PFSK-1 (cell line): ENCODE data around the gene APLP1.

ENCODE experiments used
- FOXP2 ChIP-seq: optimal IDR thresholded peaks from 2 replicates; pipeline ENCODE3; 2011; ENCODE audit warnings: borderline replicate concordance, control low read depth, inconsistent platforms; ENCODE audit not compliant: insufficient read depth; ENCODE audit errors: extremely low read length, extremely low read depth
- POLR2AphosphoS5 ChIP-seq: IDR thresholded peaks from 2 replicates; pipeline ENCODE4 v1.6.1; 2012; ENCODE audit warnings: low read depth, mild to moderate bottlenecking, control low read depth, low read length, moderate library complexity
- REST ChIP-seq, 2 experiments: IDR thresholded peaks; 2 replicates each; pipeline versions ENCODE4 v1.6.1 to v1.8.0; 2011 to 2012; ENCODE audit warnings: low read depth in 2 of 2, low read length in 2 of 2, control low read depth in 1 of 2, inconsistent platforms in 1 of 2, mild to moderate bottlenecking in 1 of 2, moderate library complexity in 1 of 2; ENCODE audit not compliant: insufficient read depth in 1 of 2
- SIN3A ChIP-seq: IDR thresholded peaks from 2 replicates; pipeline ENCODE4 v1.6.1; 2012; ENCODE audit warnings: mild to moderate bottlenecking, low read length, moderate library complexity, borderline replicate concordance; ENCODE audit not compliant: insufficient read depth
- TAF1 ChIP-seq: IDR thresholded peaks from 2 replicates; pipeline ENCODE4 v1.6.1; 2012; ENCODE audit warnings: low read length, control low read depth, borderline replicate concordance; ENCODE audit not compliant: insufficient read depth

The APLP1 gene

GRCh38 chr19:35859414-35859813 is 9.0 kb upstream of the APLP1 start:
- TF ChIP-seq REST (IDR thresholded peaks at IDR 0.05; ENCODE audit: insufficient read depth in 1 of 2, low read depth in 2 of 2, low read length in 2 of 2) (no peak), SIN3A (no peak), POLR2AphosphoS5 (no peak), TAF1 (no peak), FOXP2 (no peak)

- TF ChIP-seq REST (IDR thresholded peaks at IDR 0.05; ENCODE audit: insufficient read depth in 1 of 2, low read depth in 2 of 2, low read length in 2 of 2) (no peak), POLR2AphosphoS5 (no peak), FOXP2 (no peak), SIN3A (no peak), TAF1 (no peak)
These were observed 7.9 kb upstream of the APLP1 start for GRCh38 chr19:35860436-35860817.

DNA sequence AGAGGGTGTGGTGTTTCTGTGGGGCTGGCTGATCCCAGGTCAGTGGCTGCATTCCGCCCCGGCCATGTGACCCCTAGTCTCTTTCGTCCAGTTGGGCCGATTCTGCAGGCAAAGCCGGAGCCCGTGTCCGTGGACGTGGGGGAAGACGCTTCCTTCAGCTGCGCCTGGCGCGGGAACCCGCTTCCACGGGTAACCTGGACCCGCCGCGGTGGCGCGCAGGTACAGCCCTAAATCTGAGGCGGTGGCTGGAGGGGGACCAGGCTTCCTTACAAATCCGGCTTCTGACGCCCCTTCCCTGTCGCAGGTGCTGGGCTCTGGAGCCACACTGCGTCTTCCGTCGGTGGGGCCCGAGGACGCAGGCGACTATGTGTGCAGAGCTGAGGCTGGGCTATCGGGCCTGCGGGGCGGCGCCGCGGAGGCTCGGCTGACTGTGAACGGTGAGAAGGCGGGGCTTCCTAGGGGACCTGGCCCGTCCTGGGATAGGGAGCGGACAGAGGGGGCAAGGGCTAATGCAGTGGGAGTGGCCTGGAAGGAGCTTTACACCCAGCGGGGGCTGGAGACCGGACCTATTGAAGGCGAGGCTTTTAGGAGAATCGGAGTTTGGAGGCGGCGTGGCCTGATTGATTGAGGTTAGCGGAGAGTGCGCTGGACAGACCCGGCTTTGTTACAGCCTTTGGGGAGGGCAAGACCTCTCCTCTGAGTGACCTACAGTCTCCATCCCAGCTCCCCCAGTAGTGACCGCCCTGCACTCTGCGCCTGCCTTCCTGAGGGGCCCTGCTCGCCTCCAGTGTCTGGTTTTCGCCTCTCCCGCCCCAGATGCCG is 7.3 kb upstream of the APLP1 start:
- TF ChIP-seq SIN3A (no peak), FOXP2 (no peak), TAF1 (no peak), POLR2AphosphoS5 (no peak), REST (IDR thresholded peaks at IDR 0.05; ENCODE audit: insufficient read depth in 1 of 2, low read depth in 2 of 2, low read length in 2 of 2) (no peak)

- TF ChIP-seq SIN3A = no peak
- no peak for TF ChIP-seq FOXP2
- TF ChIP-seq REST (IDR thresholded peaks at IDR 0.05; ENCODE audit: insufficient read depth in 1 of 2, low read depth in 2 of 2, low read length in 2 of 2) = no peak
- TF ChIP-seq POLR2AphosphoS5 = no peak
- TF ChIP-seq TAF1 = no peak
These were observed 6.7 kb upstream of the APLP1 start for GRCh38 chr19:35861640-35862160.
